GM13976 (cell line): Measurements from ENCODE around the gene RAB11FIP4.
A peak's percentile ranks its signal among the peaks of the same experiment; 100 is the strongest.

Source experiments
- DNase-seq: peaks from one replicate; pipeline ENCODE4 v3.0.0; 2012; ENCODE audit warnings: low spot score
- CTCF ChIP-seq: IDR thresholded peaks from 2 replicates; pipeline ENCODE4 v1.5.1; 2012; ENCODE audit warnings: borderline replicate concordance, mild to moderate bottlenecking; ENCODE audit not compliant: insufficient read depth; ENCODE audit errors: extremely low read depth, missing control alignments, control extremely low read depth
- in situ Hi-C: fragments of 300-500 bp; cut with MboI; formaldehyde crosslinking; loops from one replicate; pipeline ENCODE4 v1.12.0; 2022; ENCODE audit warnings: low sequenced_read_pairs, mixed read lengths, inconsistent platforms; ENCODE audit not compliant: unreplicated experiment

Gene RAB11FIP4

GRCh38 chr17:31561469-31562375 is 170.2 kb downstream of the RAB11FIP4 start:
- TF ChIP-seq CTCF: no peak
- DNase-seq: no peak

GRCh38 chr17:31562376-31562840 is 170.9 kb downstream of the RAB11FIP4 start:
- no peak for TF ChIP-seq CTCF
- DNase-seq: peak; percentile 16
- in situ Hi-C loops: no loop called here

More at GRCh38 chr17:31561469-31562375, 170.2 kb downstream of the RAB11FIP4 start:
- in situ Hi-C loops: no loop called here

GRCh38 chr17:31564291-31564690 is 172.8 kb downstream of the RAB11FIP4 start:
- in situ Hi-C loops: no loop called here
- no peak for TF ChIP-seq CTCF
- DNase-seq: no peak

GRCh38 chr17:31564883-31565301 is 173.4 kb downstream of the RAB11FIP4 start:
- no peak for DNase-seq
- in situ Hi-C loops: no loop called here
- no peak for TF ChIP-seq CTCF

- in situ Hi-C loops: no loop called here
- TF ChIP-seq CTCF: no peak
- no peak for DNase-seq
Measured at GRCh38 chr17:31565652-31566051, 174.2 kb downstream of the RAB11FIP4 start.

- in situ Hi-C loops: no loop called here
- no peak for TF ChIP-seq CTCF
- DNase-seq: no peak
Measured at GRCh38 chr17:31566247-31566991, 174.9 kb downstream of the RAB11FIP4 start.
